ENCODE measurements around the gene TMC1. TPM values are rescaled to one million over a fixed set of nuclear protein-coding genes. Genes with fewer than 3 reads are reported as not detected.
A peak's percentile ranks its signal among the peaks of the same experiment; 100 is the strongest.

TMC1 gene
- total RNA-seq, 2 experiments from 2014 or later = not detected

DNA sequence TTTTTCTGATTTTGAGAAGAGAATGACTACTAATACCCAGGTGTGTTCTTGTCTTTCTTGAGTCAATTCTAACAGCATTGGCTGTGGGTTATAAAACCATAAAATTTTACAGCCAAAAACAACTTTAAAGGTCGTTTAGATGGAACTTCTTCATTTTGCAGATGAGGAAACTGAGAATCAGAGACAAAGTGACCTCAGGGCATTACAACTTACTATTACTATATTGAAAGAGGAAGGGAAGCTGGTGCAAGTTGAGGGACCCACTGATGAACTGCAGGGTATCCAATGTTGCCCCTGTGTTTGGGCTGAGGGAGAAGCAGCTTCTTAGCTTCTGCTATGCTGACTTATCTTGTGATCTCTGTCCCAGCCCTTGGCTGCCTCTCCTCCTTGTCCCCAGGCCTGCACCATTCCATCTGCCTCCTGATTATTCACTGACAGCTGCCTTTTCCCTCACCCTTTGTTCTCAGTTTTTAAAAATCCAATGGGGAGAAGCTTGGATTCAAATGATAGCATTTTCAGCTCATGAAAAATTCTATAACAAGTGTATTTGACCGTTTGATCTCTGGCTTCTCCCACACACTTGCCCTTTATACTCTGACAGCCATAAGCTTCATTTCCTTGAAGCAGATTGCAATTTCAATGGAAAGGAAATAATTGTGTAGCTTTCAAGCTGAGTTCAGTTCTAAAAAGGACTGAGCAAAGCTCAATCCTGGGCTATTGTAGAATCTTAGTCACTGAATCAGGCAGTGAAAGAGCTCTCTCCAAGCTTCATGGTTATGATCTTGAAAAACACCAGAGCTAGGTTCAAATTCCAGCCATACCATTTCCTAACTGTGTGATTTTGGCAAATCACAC, 68.5 kb downstream of the TMC1 start:
- Histone ChIP-seq H3K4me3 (ENCODE audit: low read length) (no peak overlapping the region), H3K9me3 (ENCODE audit: control insufficient read depth in 1 of 2, insufficient read depth in 1 of 2, low read length in 2 of 2) (peaks cover 0 to 3% of the 10 kb centered on the region in 2 experiments), H3K36me3 (ENCODE audit: insufficient read depth, low read length) (no peaks in the 10 kb centered on the region), H3K27me3 (ENCODE audit: control insufficient read depth in 1 of 2, insufficient read depth in 2 of 2, low read length in 2 of 2) (no peaks in the 10 kb centered on the region), H3K4me1 (ENCODE audit: insufficient read depth, low read length) (peaks cover 13% of the 10 kb centered on the region), H3K27ac (ENCODE audit: low read depth in 1 of 2, low read length in 2 of 2) (no peak overlapping the region)
- intact Hi-C loops (cut with DNase I, micrococcal nuclease) = loop anchor here (5.0 to 10.0 kb wide), 5 partner anchors 73 to 595 kb away; no protein-coding TSS in a partner anchor
- H3K27ac Mint-ChIP-seq = no peak overlapping the region
- H3K36me3 Mint-ChIP-seq (ENCODE audit: low read depth) = no peaks in the 10 kb centered on the region
- H3K27me3 Mint-ChIP-seq = peaks cover 4% of the 10 kb centered on the region
- no peak for ATAC-seq (ENCODE audit: poor library complexity)
- H3K9me3 Mint-ChIP-seq = no peaks in the 10 kb centered on the region
- H3K4me3 Mint-ChIP-seq = no peak overlapping the region
- ChIA-PET POLR2A (interaction anchor here (0.7 kb wide), 1 partner anchor 224 kb away, joined by 3 read pairs; no protein-coding TSS in a partner anchor), CTCF (interaction anchor here (2.6 kb wide), 1 partner anchor 309 kb away, joined by 16 read pairs; no protein-coding TSS in a partner anchor)
- peaks cover 10% of the 10 kb centered on the region for H3K4me1 Mint-ChIP-seq (ENCODE audit: low read depth)
- DNase-seq = no peak
- TF ChIP-seq, protein P1, sequence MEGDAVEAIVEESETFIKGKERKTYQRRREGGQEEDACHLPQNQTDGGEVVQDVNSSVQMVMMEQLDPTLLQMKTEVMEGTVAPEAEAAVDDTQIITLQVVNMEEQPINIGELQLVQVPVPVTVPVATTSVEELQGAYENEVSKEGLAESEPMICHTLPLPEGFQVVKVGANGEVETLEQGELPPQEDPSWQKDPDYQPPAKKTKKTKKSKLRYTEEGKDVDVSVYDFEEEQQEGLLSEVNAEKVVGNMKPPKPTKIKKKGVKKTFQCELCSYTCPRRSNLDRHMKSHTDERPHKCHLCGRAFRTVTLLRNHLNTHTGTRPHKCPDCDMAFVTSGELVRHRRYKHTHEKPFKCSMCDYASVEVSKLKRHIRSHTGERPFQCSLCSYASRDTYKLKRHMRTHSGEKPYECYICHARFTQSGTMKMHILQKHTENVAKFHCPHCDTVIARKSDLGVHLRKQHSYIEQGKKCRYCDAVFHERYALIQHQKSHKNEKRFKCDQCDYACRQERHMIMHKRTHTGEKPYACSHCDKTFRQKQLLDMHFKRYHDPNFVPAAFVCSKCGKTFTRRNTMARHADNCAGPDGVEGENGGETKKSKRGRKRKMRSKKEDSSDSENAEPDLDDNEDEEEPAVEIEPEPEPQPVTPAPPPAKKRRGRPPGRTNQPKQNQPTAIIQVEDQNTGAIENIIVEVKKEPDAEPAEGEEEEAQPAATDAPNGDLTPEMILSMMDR (IDR thresholded peaks at IDR 0.05) = no peak

DNA sequence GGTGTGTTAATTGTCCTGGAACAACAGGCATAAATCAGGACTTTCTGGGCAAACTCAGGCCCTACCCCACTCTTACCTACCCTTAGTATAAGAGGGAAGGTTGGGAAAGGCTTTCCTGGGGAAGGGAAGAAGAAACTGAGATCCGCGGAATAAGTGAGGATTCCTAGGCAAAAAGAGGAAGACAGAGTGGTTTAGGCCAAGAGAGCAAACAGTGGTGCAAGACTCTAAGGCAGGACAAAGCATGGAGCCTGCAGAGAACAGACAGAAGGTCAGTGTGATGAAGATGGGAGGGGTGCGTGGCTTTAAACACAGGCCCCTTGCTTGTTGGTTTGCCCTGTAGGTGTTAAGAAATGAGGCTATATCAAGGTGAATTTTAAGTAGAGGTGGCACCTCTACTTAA, 69.4 kb downstream of the TMC1 start:
- H3K4me1 Mint-ChIP-seq (ENCODE audit: low read depth) = peaks cover 10% of the 10 kb centered on the region
- intact Hi-C loops (cut with DNase I, micrococcal nuclease) = loop anchor here (5.0 to 10.0 kb wide), 5 partner anchors 74 to 594 kb away; no protein-coding TSS in a partner anchor
- H3K4me3 Mint-ChIP-seq = no peak overlapping the region
- peaks cover 11% of the 10 kb centered on the region for H3K4me1 ChIP-seq (ENCODE audit: insufficient read depth, low read length)
- ATAC-seq (ENCODE audit: poor library complexity) = no peak
- H3K4me3 ChIP-seq (ENCODE audit: low read length) = no peak overlapping the region
- H3K9me3 Mint-ChIP-seq = no peaks in the 10 kb centered on the region
- H3K9me3 ChIP-seq (ENCODE audit: control insufficient read depth in 1 of 2, insufficient read depth in 1 of 2, low read length in 2 of 2) = no peaks in the 10 kb centered on the region
- ChIA-PET POLR2A (no interaction called here), CTCF (interaction anchor here (2.6 kb wide), 1 partner anchor 310 kb away, joined by 16 read pairs; no protein-coding TSS in a partner anchor)
- no peak for DNase-seq
- no peaks in the 10 kb centered on the region for H3K36me3 ChIP-seq (ENCODE audit: insufficient read depth, low read length)
- TF ChIP-seq, protein P1 (IDR thresholded peaks at IDR 0.05) = no peak
- no peaks in the 10 kb centered on the region for H3K27me3 ChIP-seq (ENCODE audit: control insufficient read depth in 1 of 2, insufficient read depth in 2 of 2, low read length in 2 of 2)
- H3K36me3 Mint-ChIP-seq (ENCODE audit: low read depth) = no peaks in the 10 kb centered on the region
- peaks cover 4% of the 10 kb centered on the region for H3K27me3 Mint-ChIP-seq
- H3K27ac Mint-ChIP-seq = no peak overlapping the region
- no peak overlapping the region for H3K27ac ChIP-seq (ENCODE audit: low read depth in 1 of 2, low read length in 2 of 2)

DNA sequence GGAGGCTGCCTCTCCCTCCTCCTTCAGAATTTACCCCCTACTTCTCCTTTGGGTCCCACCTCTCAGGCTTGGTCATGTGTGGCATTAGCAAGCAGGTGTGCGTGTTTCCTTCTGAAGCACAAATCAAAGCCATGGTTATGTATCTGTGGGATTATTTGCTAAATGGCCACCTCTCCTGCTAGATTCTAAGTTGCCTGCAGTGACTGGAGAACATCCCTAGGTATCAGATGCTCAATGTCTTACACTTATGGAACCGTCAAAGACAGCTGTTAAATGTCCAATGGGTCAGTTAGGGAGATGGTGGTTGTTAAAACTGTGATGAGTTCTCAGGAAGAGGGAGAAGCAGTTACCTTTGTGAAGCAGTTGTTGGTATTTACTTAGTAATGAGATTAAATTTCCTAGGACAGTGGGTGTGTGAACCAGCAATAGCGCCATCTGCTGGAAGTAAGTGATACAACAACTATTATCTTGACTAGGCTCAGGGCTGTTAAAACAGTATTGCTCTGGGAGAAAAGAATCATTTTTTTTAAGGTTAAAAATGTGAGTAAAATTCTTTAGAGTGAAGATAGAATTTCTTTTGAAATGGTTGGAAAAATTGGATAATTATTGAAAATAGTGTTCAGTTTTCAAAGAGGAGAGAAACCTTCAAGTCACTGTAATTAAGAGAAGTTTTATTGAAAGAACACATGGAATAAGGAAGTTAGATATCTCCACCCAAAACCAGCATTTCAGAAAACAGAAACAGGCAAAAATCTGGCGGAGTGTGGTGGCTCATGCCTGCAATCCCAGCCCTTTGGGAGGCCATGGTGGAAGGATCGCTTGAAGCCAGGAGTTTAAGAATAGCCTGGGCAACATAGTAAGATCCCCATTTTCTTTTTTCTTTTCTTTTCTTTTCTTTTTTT, 71.3 kb downstream of the TMC1 start:
- no peaks in the 10 kb centered on the region for H3K9me3 Mint-ChIP-seq
- H3K36me3 Mint-ChIP-seq (ENCODE audit: low read depth) = no peaks in the 10 kb centered on the region
- DNase-seq = peak in 8 of 14 experiments; percentile 2 to 80 (median 34)
- no peak overlapping the region for H3K4me3 Mint-ChIP-seq
- H3K27ac ChIP-seq (ENCODE audit: low read depth in 1 of 2, low read length in 2 of 2) = no peak overlapping the region
- H3K27me3 ChIP-seq (ENCODE audit: control insufficient read depth in 1 of 2, insufficient read depth in 2 of 2, low read length in 2 of 2) = no peaks in the 10 kb centered on the region
- no peak overlapping the region for H3K4me3 ChIP-seq (ENCODE audit: low read length)
- peaks cover 4% of the 10 kb centered on the region for H3K27me3 Mint-ChIP-seq
- intact Hi-C loops (cut with DNase I, micrococcal nuclease) = loop anchor here (1.0 to 10.0 kb wide), 8 partner anchors 75 to 592 kb away; no protein-coding TSS in a partner anchor
- ATAC-seq (ENCODE audit: poor library complexity) = peak; percentile 80
- POLR2A ChIA-PET = interaction anchor here (1.0 to 1.5 kb wide), 2 partner anchors 227 to 288 kb away, joined by 3 to 4 read pairs; partner anchors contain the start of gene ZFAND5
- no peaks in the 10 kb centered on the region for H3K4me1 ChIP-seq (ENCODE audit: insufficient read depth, low read length)
- CTCF ChIA-PET = interaction anchor here (0.6 to 2.1 kb wide), 4 partner anchors 300 to 321 kb away, joined by 3 to 5 read pairs (median 4); no protein-coding TSS in a partner anchor
- no peak overlapping the region for H3K27ac Mint-ChIP-seq
- no peaks in the 10 kb centered on the region for H3K9me3 ChIP-seq (ENCODE audit: control insufficient read depth in 1 of 2, insufficient read depth in 1 of 2, low read length in 2 of 2)
- no peaks in the 10 kb centered on the region for H3K36me3 ChIP-seq (ENCODE audit: insufficient read depth, low read length)
- peaks cover 4% of the 10 kb centered on the region for H3K4me1 Mint-ChIP-seq (ENCODE audit: low read depth)
- TF ChIP-seq, protein P1 (IDR thresholded peaks at IDR 0.05) = peak; percentile 95
